ENCODE data around the gene BCL11B. TPM values are rescaled to one million over a fixed set of nuclear protein-coding genes. Genes with fewer than 3 reads are reported as not detected.

BCL11B gene
- total and polyA plus RNA-seq, 2 donors from 2014 or later, result 0.13 to 3.3 TPM

DNA sequence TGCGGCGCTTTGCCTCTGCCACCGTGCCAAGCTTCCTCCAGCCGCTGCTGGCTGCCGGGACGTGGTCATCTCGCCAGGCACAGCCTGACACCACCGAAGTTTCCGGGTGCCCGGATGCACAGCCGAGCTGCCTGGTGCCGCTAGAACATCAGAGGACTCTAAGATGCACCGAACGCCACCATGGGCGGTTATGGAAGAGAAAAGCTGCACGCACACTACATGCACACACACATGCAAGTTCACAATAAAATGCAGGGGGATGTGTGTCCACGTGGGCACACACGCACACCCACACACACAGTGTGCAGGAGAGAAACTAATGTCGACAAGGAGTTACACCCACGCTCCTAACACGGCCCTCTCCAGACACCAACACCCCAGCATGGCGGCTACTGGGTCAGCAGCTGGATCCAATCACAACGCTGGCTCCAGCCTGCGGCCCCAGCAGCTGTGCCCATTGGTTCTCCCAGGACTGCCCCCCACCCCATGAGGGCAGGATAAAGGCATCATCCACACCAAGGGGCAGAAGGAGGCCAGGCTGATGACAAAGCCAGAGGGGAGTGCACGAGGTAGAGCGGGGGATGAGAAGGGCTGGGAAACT is 82.7 kb downstream of the BCL11B start:
- H3K4me3 ChIP-seq (ENCODE audit: low read length in 3 of 3), result no peak overlapping the region
- no peak overlapping the region for H3K27ac ChIP-seq (ENCODE audit: low read depth in 2 of 2, low read length in 2 of 2)
- H3K9me3 ChIP-seq (ENCODE audit: control insufficient read depth in 2 of 3, insufficient read depth in 1 of 3, low read length in 3 of 3), result no peaks in the 10 kb centered on the region
- no peaks in the 10 kb centered on the region for H3K36me3 ChIP-seq (ENCODE audit: control insufficient read depth in 2 of 3, insufficient read depth in 3 of 3, low read length in 3 of 3)
- FAIRE-seq (no peak), DNase-seq (no peak)
- intact Hi-C loops (cut with DNase I), result no loop called here
- TF ChIP-seq, protein P1, sequence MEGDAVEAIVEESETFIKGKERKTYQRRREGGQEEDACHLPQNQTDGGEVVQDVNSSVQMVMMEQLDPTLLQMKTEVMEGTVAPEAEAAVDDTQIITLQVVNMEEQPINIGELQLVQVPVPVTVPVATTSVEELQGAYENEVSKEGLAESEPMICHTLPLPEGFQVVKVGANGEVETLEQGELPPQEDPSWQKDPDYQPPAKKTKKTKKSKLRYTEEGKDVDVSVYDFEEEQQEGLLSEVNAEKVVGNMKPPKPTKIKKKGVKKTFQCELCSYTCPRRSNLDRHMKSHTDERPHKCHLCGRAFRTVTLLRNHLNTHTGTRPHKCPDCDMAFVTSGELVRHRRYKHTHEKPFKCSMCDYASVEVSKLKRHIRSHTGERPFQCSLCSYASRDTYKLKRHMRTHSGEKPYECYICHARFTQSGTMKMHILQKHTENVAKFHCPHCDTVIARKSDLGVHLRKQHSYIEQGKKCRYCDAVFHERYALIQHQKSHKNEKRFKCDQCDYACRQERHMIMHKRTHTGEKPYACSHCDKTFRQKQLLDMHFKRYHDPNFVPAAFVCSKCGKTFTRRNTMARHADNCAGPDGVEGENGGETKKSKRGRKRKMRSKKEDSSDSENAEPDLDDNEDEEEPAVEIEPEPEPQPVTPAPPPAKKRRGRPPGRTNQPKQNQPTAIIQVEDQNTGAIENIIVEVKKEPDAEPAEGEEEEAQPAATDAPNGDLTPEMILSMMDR (IDR thresholded peaks at IDR 0.05; ENCODE audit: borderline replicate concordance, extremely low read depth, insufficient read depth), result no peak
- no peak overlapping the region for H3K9ac ChIP-seq (ENCODE audit: low read length in 3 of 3)
- peaks cover 0 to 2% (median 0%) of the 10 kb centered on the region in 3 donors for H3K4me1 ChIP-seq (ENCODE audit: control insufficient read depth in 2 of 3, insufficient read depth in 2 of 3, low read depth in 1 of 3, low read length in 3 of 3)
- H3K27me3 ChIP-seq (ENCODE audit: control insufficient read depth, insufficient read depth, low read length), result no peaks in the 10 kb centered on the region

DNA sequence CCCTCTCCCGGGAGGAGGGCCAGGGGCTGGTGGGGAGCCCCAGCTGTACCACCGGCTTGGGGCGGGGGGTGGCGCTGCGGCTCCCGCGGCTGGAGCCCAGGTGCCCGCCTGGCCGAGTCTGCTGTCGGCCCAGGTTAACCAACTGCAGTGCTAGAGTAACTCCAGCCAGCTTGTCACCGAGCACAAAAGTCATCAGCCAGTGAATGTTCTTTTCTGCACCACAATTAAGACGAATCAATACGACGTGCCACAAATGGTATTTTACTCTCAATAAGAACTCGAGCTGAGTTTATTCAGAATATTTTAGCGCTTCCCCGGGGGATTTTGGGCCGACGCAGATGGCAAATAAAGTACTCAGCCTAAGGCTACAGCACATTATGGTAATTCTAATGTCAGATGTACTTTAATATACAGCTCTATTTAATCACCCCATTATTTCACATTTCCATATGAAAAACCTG is 83.2 kb downstream of the BCL11B start:
- FAIRE-seq (no peak), DNase-seq (peak in 1 of 5 donors; percentile 31)
- no peaks in the 10 kb centered on the region for H3K36me3 ChIP-seq (ENCODE audit: control insufficient read depth in 2 of 3, insufficient read depth in 3 of 3, low read length in 3 of 3)
- H3K27ac ChIP-seq (ENCODE audit: low read depth in 2 of 2, low read length in 2 of 2), result no peak overlapping the region
- H3K4me3 ChIP-seq (ENCODE audit: low read length in 3 of 3), result no peak overlapping the region
- H3K9me3 ChIP-seq (ENCODE audit: control insufficient read depth in 2 of 3, insufficient read depth in 1 of 3, low read length in 3 of 3), result no peaks in the 10 kb centered on the region
- intact Hi-C loops (cut with DNase I), result no loop called here
- TF ChIP-seq, protein P1 (IDR thresholded peaks at IDR 0.05; ENCODE audit: borderline replicate concordance, extremely low read depth, insufficient read depth), result no peak
- H3K27me3 ChIP-seq (ENCODE audit: control insufficient read depth, insufficient read depth, low read length), result no peaks in the 10 kb centered on the region
- peaks cover 0 to 2% (median 0%) of the 10 kb centered on the region in 3 donors for H3K4me1 ChIP-seq (ENCODE audit: control insufficient read depth in 2 of 3, insufficient read depth in 2 of 3, low read depth in 1 of 3, low read length in 3 of 3)
- H3K9ac ChIP-seq (ENCODE audit: low read length in 3 of 3), result no peak overlapping the region

DNA sequence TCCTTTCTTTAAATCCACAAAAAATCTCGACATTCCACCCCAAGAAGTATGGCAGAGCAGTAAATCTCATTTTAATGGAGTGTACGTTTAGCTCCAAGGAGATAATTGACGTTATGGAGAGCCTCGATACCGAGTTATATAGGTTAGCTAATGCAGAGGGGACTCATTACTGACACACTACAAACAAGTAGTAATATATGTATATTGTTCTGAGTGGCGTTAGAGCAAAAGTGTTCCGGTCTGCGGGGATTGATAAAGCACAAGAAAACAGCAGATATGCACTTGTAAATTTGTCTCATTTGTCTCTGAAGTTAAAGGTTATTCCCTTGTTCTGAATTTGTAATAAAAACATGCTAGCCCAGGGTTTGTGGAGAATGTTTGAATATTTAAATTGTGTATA is 84.1 kb downstream of the BCL11B start:
- no peak for FAIRE-seq
- peaks cover 0 to 2% (median 0%) of the 10 kb centered on the region in 3 donors for H3K4me1 ChIP-seq (ENCODE audit: control insufficient read depth in 2 of 3, insufficient read depth in 2 of 3, low read depth in 1 of 3, low read length in 3 of 3)
- no peaks in the 10 kb centered on the region for H3K9me3 ChIP-seq (ENCODE audit: control insufficient read depth in 2 of 3, insufficient read depth in 1 of 3, low read length in 3 of 3)
- TF ChIP-seq, protein P1 (IDR thresholded peaks at IDR 0.05; ENCODE audit: borderline replicate concordance, extremely low read depth, insufficient read depth), result no peak
- H3K27ac ChIP-seq (ENCODE audit: low read depth in 2 of 2, low read length in 2 of 2), result no peak overlapping the region
- H3K27me3 ChIP-seq (ENCODE audit: control insufficient read depth, insufficient read depth, low read length), result no peaks in the 10 kb centered on the region
- DNase-seq, result no peak
- H3K36me3 ChIP-seq (ENCODE audit: control insufficient read depth in 2 of 3, insufficient read depth in 3 of 3, low read length in 3 of 3), result no peaks in the 10 kb centered on the region
- no peak overlapping the region for H3K4me3 ChIP-seq (ENCODE audit: low read length in 3 of 3)
- H3K9ac ChIP-seq (ENCODE audit: low read length in 3 of 3), result no peak overlapping the region
- intact Hi-C loops (cut with DNase I), result no loop called here
